Keratinocyte (primary cell): ENCODE results near the gene FAM110A. TPM values are rescaled to one million over a fixed set of nuclear protein-coding genes. Genes with fewer than 3 reads are reported as not detected.

Experiments
- DNase-seq: peaks from one replicate; pipeline ENCODE4 v3.0.0-alpha.2; 2011; ENCODE audit warnings: low read depth, missing footprints, low spot score
- FAIRE-seq: peaks from 2 replicates; lab custom pipeline; 2011; peaks lifted over from hg19 to GRCh38; lab: Jason Lieb, UNC
- H2AFZ ChIP-seq: 2 replicates; pipeline ENCODE4 v1.6.0; 2012; ENCODE audit warnings: low read length, control low read depth, inconsistent platforms; ENCODE audit not compliant: control insufficient read depth
- H3K27ac ChIP-seq: 2 replicates; pipeline ENCODE4 v1.5.1; 2011; ENCODE audit warnings: low read length; ENCODE audit not compliant: control insufficient read depth, insufficient read depth
- H3K27me3 ChIP-seq: 3 replicates; pipeline ENCODE4 v1.6.0; 2011; ENCODE audit warnings: low read length; ENCODE audit not compliant: control insufficient read depth, insufficient read depth; ENCODE audit errors: extremely low read depth
- H3K36me3 ChIP-seq, 2 experiments: 2 replicates in 1 of 2; 3 replicates in 1 of 2; pipeline ENCODE4 v1.5.1; 2011; ENCODE audit warnings: low read length in 2 of 2, mild to moderate bottlenecking in 1 of 2; ENCODE audit not compliant: control insufficient read depth in 2 of 2, insufficient read depth in 2 of 2; ENCODE audit errors: extremely low read depth in 1 of 2
- H3K4me1 ChIP-seq: 3 replicates; pipeline ENCODE4 v1.5.1; 2011; ENCODE audit warnings: low read length; ENCODE audit not compliant: control insufficient read depth, insufficient read depth; ENCODE audit errors: extremely low read depth
- H3K4me2 ChIP-seq: 3 replicates; pipeline ENCODE4 v1.6.0; 2011; ENCODE audit warnings: low read depth, low read length; ENCODE audit not compliant: control insufficient read depth, insufficient read depth; ENCODE audit errors: extremely low read depth
- H3K4me3 ChIP-seq, 3 experiments: fragments of 200-600 bp in 1 of 3; sonication (generic) in 1 of 3; 2 replicates in 2 of 3; 3 replicates in 1 of 3; pipeline ENCODE4 v1.5.1; 2011 to 2016; ENCODE audit warnings: low read length in 3 of 3, mild to moderate bottlenecking in 3 of 3, control low read depth in 2 of 3, inconsistent platforms in 1 of 3, low read depth in 1 of 3, mixed read lengths in 1 of 3, mixed run types in 1 of 3, moderate library complexity in 1 of 3; ENCODE audit not compliant: control insufficient read depth in 2 of 3, insufficient read depth in 2 of 3; ENCODE audit errors: extremely low read depth in 1 of 3
- H3K79me2 ChIP-seq: 2 replicates; pipeline ENCODE4 v1.6.0; 2012; ENCODE audit warnings: low read length; ENCODE audit not compliant: control insufficient read depth, insufficient read depth
- H3K9ac ChIP-seq: 3 replicates; pipeline ENCODE4 v1.6.0; 2011; ENCODE audit warnings: low read length; ENCODE audit not compliant: control insufficient read depth, insufficient read depth; ENCODE audit errors: extremely low read depth
- H3K9me1 ChIP-seq: 3 replicates; pipeline ENCODE4 v1.6.0; 2011; ENCODE audit warnings: low read length; ENCODE audit not compliant: control insufficient read depth, insufficient read depth; ENCODE audit errors: extremely low read depth
- H3K9me3 ChIP-seq: 2 replicates; pipeline ENCODE4 v1.5.1; 2012; ENCODE audit warnings: low read depth, low read length; ENCODE audit not compliant: control insufficient read depth
- H4K20me1 ChIP-seq: 3 replicates; pipeline ENCODE4 v1.6.0; 2011; ENCODE audit warnings: low read length; ENCODE audit not compliant: control insufficient read depth, insufficient read depth; ENCODE audit errors: extremely low read depth
- CTCF ChIP-seq, 3 experiments: IDR thresholded peaks in 1 of 3; conservative IDR thresholded peaks in 1 of 3; optimal IDR thresholded peaks in 1 of 3; 2 replicates in 2 of 3; 3 replicates in 1 of 3; pipeline versions ENCODE3 to v1.5.1; 2011; ENCODE audit warnings: low read length in 3 of 3, mild to moderate bottlenecking in 3 of 3, moderate library complexity in 2 of 3, control low read depth in 1 of 3, inconsistent platforms in 1 of 3; ENCODE audit not compliant: insufficient read depth in 2 of 3; ENCODE audit errors: extremely low read depth in 1 of 3
- EZH2 ChIP-seq: IDR thresholded peaks from one replicate; pipeline ENCODE4 v1.6.1; 2012; ENCODE audit warnings: inconsistent platforms, mild to moderate bottlenecking, low read length, moderate library complexity
- dilution Hi-C: fragments of 300-500 bp; cut with MboI; formaldehyde crosslinking; loops from one replicate; pipeline ENCODE4 v1.7.0; 2020; ENCODE audit warnings: low sequenced_read_pairs; ENCODE audit not compliant: extremely low pct_ligation_motif_present
- polyA plus RNA-seq, 5 experiments: library from polyadenylated mRNA; depleted of rRNA in 3 of 5; stranded (reverse) in 3 of 5; stranded (forward) in 1 of 5; unstranded in 1 of 5; fragments of >200 nt; gene quantifications; 1 replicate in 1 of 5; 2 replicates in 3 of 5; 3 replicates in 1 of 5; pipeline versions ENCODE4 v1.2.1 to v1.2.3, GENCODE V29; 2011 to 2012; ENCODE audit warnings: missing spikeins in 2 of 5, low read depth in 1 of 5, low replicate concordance in 1 of 5

Gene FAM110A
- polyA plus RNA-seq, 1 donor (not counting 4 experiments of a cell fraction or from before 2014, with no cell fraction given): 12.3 TPM

GRCh38 chr20:822651-823573 is 10.6 kb upstream of the FAM110A start:
- no peak overlapping the region for H3K4me2 ChIP-seq
- no peak overlapping the region for H2AFZ ChIP-seq
- no peak for TF ChIP-seq CTCF (optimal IDR thresholded peaks at IDR 0.05 in 1 of 3, IDR thresholded peaks at IDR 0.05 in 1 of 3, conservative IDR thresholded peaks at IDR 0.05 in 1 of 3; ENCODE audit: extremely low read depth in 1 of 3, insufficient read depth in 2 of 3, low read length in 3 of 3)
- TF ChIP-seq EZH2: no peak
- H3K4me1 ChIP-seq: no peaks in the 10 kb centered on the region
- H3K9ac ChIP-seq: no peak overlapping the region
- no peak overlapping the region for H3K27ac ChIP-seq
- no peaks in the 10 kb centered on the region for H4K20me1 ChIP-seq
- FAIRE-seq (no peak), DNase-seq (no peak)
- dilution Hi-C loops: no loop called here
- no peaks in the 10 kb centered on the region for H3K9me1 ChIP-seq
- no peaks in the 10 kb centered on the region for H3K79me2 ChIP-seq
- H3K4me3 ChIP-seq: no peak overlapping the region
- no peaks in the 10 kb centered on the region for H3K36me3 ChIP-seq
- no peaks in the 10 kb centered on the region for H3K27me3 ChIP-seq
- H3K9me3 ChIP-seq: no peaks in the 10 kb centered on the region

GRCh38 chr20:823574-823902 is 10.0 kb upstream of the FAM110A start:
- Histone ChIP-seq H3K9me1 (no peaks in the 10 kb centered on the region), H2AFZ (no peak overlapping the region), H3K27ac (no peak overlapping the region), H3K36me3 (no peaks in the 10 kb centered on the region), H3K4me1 (no peaks in the 10 kb centered on the region), H3K9me3 (no peaks in the 10 kb centered on the region), H3K4me2 (no peak overlapping the region), H4K20me1 (no peaks in the 10 kb centered on the region), H3K79me2 (no peaks in the 10 kb centered on the region), H3K9ac (no peak overlapping the region), H3K27me3 (no peaks in the 10 kb centered on the region), H3K4me3 (no peak overlapping the region)
- DNase-seq (no peak), FAIRE-seq (no peak)
- dilution Hi-C loops: no loop called here
- TF ChIP-seq CTCF (optimal IDR thresholded peaks at IDR 0.05 in 1 of 3, IDR thresholded peaks at IDR 0.05 in 1 of 3, conservative IDR thresholded peaks at IDR 0.05 in 1 of 3; ENCODE audit: extremely low read depth in 1 of 3, insufficient read depth in 2 of 3, low read length in 3 of 3): no peak
- TF ChIP-seq EZH2: no peak
